Ishikawa (cell line): Measurements from ENCODE around the gene TRIM38.

ENCODE experiments used
- CEBPB ChIP-seq: IDR thresholded peaks from 2 replicates; pipeline ENCODE4 v1.6.1; 2012
- CREB1 ChIP-seq: IDR thresholded peaks from 2 replicates; pipeline ENCODE4 v1.6.1; 2012; ENCODE audit warnings: low read depth
- EGR1 ChIP-seq: IDR thresholded peaks from 2 replicates; pipeline ENCODE4 v1.6.1; 2012
- EP300 ChIP-seq: IDR thresholded peaks from 2 replicates; pipeline ENCODE4 v1.6.1; 2012; ENCODE audit warnings: borderline replicate concordance
- FOXM1 ChIP-seq: IDR thresholded peaks from 2 replicates; pipeline ENCODE4 v1.6.1; 2012; ENCODE audit warnings: low read depth, borderline replicate concordance
- MAX ChIP-seq: IDR thresholded peaks from 2 replicates; pipeline ENCODE4 v1.6.1; 2012
- NFIC ChIP-seq: IDR thresholded peaks from 2 replicates; pipeline ENCODE4 v1.6.1; 2012
- RAD21 ChIP-seq: IDR thresholded peaks from 2 replicates; pipeline ENCODE4 v1.6.1; 2012; ENCODE audit warnings: low read depth
- REST ChIP-seq: IDR thresholded peaks from 2 replicates; pipeline ENCODE4 v1.6.1; 2012; ENCODE audit warnings: low read depth, mild to moderate bottlenecking
- TAF1 ChIP-seq: IDR thresholded peaks from 2 replicates; pipeline ENCODE4 v1.6.1; 2012; ENCODE audit warnings: low read depth, mild to moderate bottlenecking
- TCF12 ChIP-seq: IDR thresholded peaks from 2 replicates; pipeline ENCODE4 v1.6.1; 2012; ENCODE audit warnings: low read depth
- TEAD4 ChIP-seq: IDR thresholded peaks from 2 replicates; pipeline ENCODE4 v1.6.1; 2012
- YY1 ChIP-seq: IDR thresholded peaks from 2 replicates; pipeline ENCODE4 v1.6.1; 2012; ENCODE audit warnings: low read depth
- ZBTB7A ChIP-seq: IDR thresholded peaks from 2 replicates; pipeline ENCODE4 v1.6.1; 2012; ENCODE audit warnings: low read depth
- TF ChIP-seq, protein P1 (sequence below): IDR thresholded peaks from 2 replicates; pipeline ENCODE4 v1.6.1; 2012

TRIM38 gene

GRCh38 chr6:25959890-25960536 lies 2.6 kb upstream of the TRIM38 start:
- TF ChIP-seq NFIC (no peak), TAF1 (no peak), CREB1 (no peak), EP300 (no peak), TEAD4 (no peak), TCF12 (no peak), REST (no peak), FOXM1 (no peak), MAX (no peak), CEBPB (no peak), RAD21 (no peak)
- TF ChIP-seq, protein P1, sequence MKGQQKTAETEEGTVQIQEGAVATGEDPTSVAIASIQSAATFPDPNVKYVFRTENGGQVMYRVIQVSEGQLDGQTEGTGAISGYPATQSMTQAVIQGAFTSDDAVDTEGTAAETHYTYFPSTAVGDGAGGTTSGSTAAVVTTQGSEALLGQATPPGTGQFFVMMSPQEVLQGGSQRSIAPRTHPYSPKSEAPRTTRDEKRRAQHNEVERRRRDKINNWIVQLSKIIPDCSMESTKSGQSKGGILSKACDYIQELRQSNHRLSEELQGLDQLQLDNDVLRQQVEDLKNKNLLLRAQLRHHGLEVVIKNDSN: no peak

GRCh38 chr6:25960734-25961133 lies 1.9 kb upstream of the TRIM38 start:
- TF ChIP-seq EP300 (no peak), TAF1 (no peak), TCF12 (no peak), MAX (no peak), YY1 (no peak), ZBTB7A (no peak), REST (no peak), CEBPB (no peak), RAD21 (no peak), CREB1 (no peak), EGR1 (no peak), FOXM1 (no peak), TEAD4 (no peak), NFIC (no peak)
- TF ChIP-seq, protein P1: no peak

- no peak for TF ChIP-seq RAD21
- no peak for TF ChIP-seq NFIC
- TF ChIP-seq EGR1: no peak
- no peak for TF ChIP-seq CREB1
These were observed 918 bp upstream of the TRIM38 start for GRCh38 chr6:25961619-25962148.

- TF ChIP-seq RAD21 (0 out of 2 replicates have a peak, but pooled peaks have one; percentile 5), REST (no peak), YY1 (peak; percentile 62), NFIC (no peak)
These were observed 973 bp downstream of the TRIM38 start for GRCh38 chr6:25963426-25964123.
